K562 (cell line): ENCODE measurements around the gene TRIM65. TPM values are rescaled to one million over a fixed set of nuclear protein-coding genes. Genes with fewer than 3 reads are reported as not detected.
"Not testable (repeated sequence)": the region's sequence is repeated elsewhere in the genome, so short reads cannot be mapped to it uniquely, and the experiment has no call there.

Experiments
- ATAC-seq: fragments of 200-7000 bp; cut with Tn5 transposase; 3 replicates; pipeline ENCODE4 v1.9.1; 2020; ENCODE audit warnings: moderate library complexity
- BruUV-seq: library from RNA; stranded (reverse); fragments of 400-500 nt; replicated peaks from 2 replicates; lab custom pipeline; 2021; lab: Mats Ljungman, UMichigan
- CTCF ChIA-PET: fragments of 300-600 bp; formaldehyde crosslinking; extraction: SDS; loops from one replicate; lab custom pipeline; 2021; ENCODE audit warnings: low intra/inter-chr PET ratio; lab: Yijun Ruan, JAX
- POLR2A ChIA-PET: fragments of 300-600, 350-650 bp; sonication (Branson Sonifier 250); formaldehyde crosslinking; extraction: SDS; loops from one replicate; lab custom pipeline; 2021; ENCODE audit warnings: antibody characterized with exemption, inconsistent platforms; lab: Yijun Ruan, JAX
- DNase-seq, 4 experiments: peaks; one replicate each; pipeline versions ENCODE4 v3.0.0 to v3.0.0-alpha.2; 2011 to 2018; ENCODE audit warnings: low spot score in 3 of 4, mixed read lengths in 3 of 4; ENCODE audit errors: extremely low read depth in 1 of 4
- FAIRE-seq: peaks from 2 replicates; lab custom pipeline; 2011; peaks lifted over from hg19 to GRCh38; lab: Jason Lieb, UNC
- H2AFZ ChIP-seq: 2 replicates; pipeline ENCODE4 v1.6.0; 2011; ENCODE audit warnings: low read depth, low read length, control low read depth, inconsistent platforms
- H3K27ac ChIP-seq: fragments of 200-600 bp; 3 replicates; pipeline ENCODE4 v1.8.0; 2011; ENCODE audit warnings: low read depth, mild to moderate bottlenecking, control low read depth, inconsistent platforms, low read length, moderate library complexity, mixed read lengths; ENCODE audit errors: extremely low read depth
- H3K27me3 ChIP-seq, 2 experiments: fragments of 300-600 bp in 1 of 2; 2 replicates in 1 of 2; 3 replicates in 1 of 2; pipeline versions ENCODE4 v1.6.0 to v1.8.0; 2011; ENCODE audit warnings: inconsistent platforms in 2 of 2, low read length in 2 of 2, mild to moderate bottlenecking in 1 of 2, mixed read lengths in 1 of 2, moderate library complexity in 1 of 2; ENCODE audit not compliant: control insufficient read depth in 2 of 2, insufficient read depth in 2 of 2
- H3K36me3 ChIP-seq: fragments of 300-600 bp; 3 replicates; pipeline ENCODE4 v1.8.0; 2011; ENCODE audit warnings: mild to moderate bottlenecking, low read length, inconsistent platforms; ENCODE audit not compliant: control insufficient read depth, insufficient read depth
- H3K4me1 ChIP-seq, 2 experiments: fragments of 200-600 bp in 1 of 2; replicated peaks in 1 of 2; 2 replicates in 1 of 2; 3 replicates in 1 of 2; pipeline versions ENCODE4 v1.5.1 to v1.8.0; 2011; ENCODE audit warnings: inconsistent platforms in 2 of 2, low read length in 2 of 2, mild to moderate bottlenecking in 1 of 2, mixed read lengths in 1 of 2, moderate library complexity in 1 of 2; ENCODE audit not compliant: control insufficient read depth in 2 of 2, insufficient read depth in 2 of 2
- H3K4me2 ChIP-seq: 2 replicates; pipeline ENCODE4 v1.6.1; 2011; ENCODE audit warnings: low read length, control low read depth, inconsistent platforms, mixed read lengths; ENCODE audit not compliant: insufficient read depth
- H3K4me3 ChIP-seq: fragments of 200-600 bp; sonication (generic), shearing (Covaris generic); 2 replicates; pipeline ENCODE4 v1.5.1; 2016; ENCODE audit warnings: control low read depth, inconsistent platforms
- H3K79me2 ChIP-seq: fragments of 200-600 bp; 3 replicates; pipeline ENCODE4 v1.8.0; 2011; ENCODE audit warnings: low read length, inconsistent platforms; ENCODE audit not compliant: control insufficient read depth, insufficient read depth
- H3K9ac ChIP-seq, 2 experiments: 2 replicates each; pipeline versions ENCODE4 v1.6.0 to v1.6.1; 2011; ENCODE audit warnings: low read depth in 2 of 2, low read length in 2 of 2, control low read depth in 1 of 2, inconsistent platforms in 1 of 2, mild to moderate bottlenecking in 1 of 2, mixed read lengths in 1 of 2; ENCODE audit not compliant: insufficient read depth in 1 of 2
- H3K9me1 ChIP-seq: one replicate; pipeline ENCODE4 v1.6.0; 2011; ENCODE audit warnings: inconsistent platforms, mild to moderate bottlenecking, low read length, moderate library complexity; ENCODE audit not compliant: control insufficient read depth, insufficient read depth
- H3K9me3 ChIP-seq: replicated peaks from 2 replicates; pipeline ENCODE4 v1.5.1; 2011; ENCODE audit warnings: low read depth, low read length, inconsistent platforms; ENCODE audit not compliant: control insufficient read depth, insufficient read depth
- H4K20me1 ChIP-seq: replicated peaks from 2 replicates; pipeline ENCODE4 v1.6.1; 2011; ENCODE audit warnings: low read length, inconsistent platforms, mixed read lengths; ENCODE audit not compliant: control insufficient read depth, insufficient read depth
- EGR1 ChIP-seq: fragments of 450-650 bp; conservative IDR thresholded peaks from 2 replicates; pipeline ENCODE4 v1.6.1; 2017; ENCODE audit warnings: mild to moderate bottlenecking
- GTF2A2 ChIP-seq: IDR thresholded peaks from 2 replicates; pipeline ENCODE4 v1.6.1; 2016; ENCODE audit warnings: mild to moderate bottlenecking, missing genetic modification characterization, missing compliant biosample characterization
- MEF2D ChIP-seq: conservative IDR thresholded peaks from 2 replicates; pipeline ENCODE4 v1.6.1; 2016; ENCODE audit warnings: low read depth, missing genetic modification characterization, missing compliant biosample characterization
- RREB1 ChIP-seq: fragments of 250-450 bp; sonication (Bioruptor Pico); IDR thresholded peaks from 2 replicates; pipeline ENCODE4 v1.4.0; 2020
- ZNF175 ChIP-seq: fragments of 200-800 bp; sonication (Bioruptor generic); IDR thresholded peaks from 2 replicates; pipeline ENCODE4 v1.6.1; 2016; ENCODE audit warnings: low read depth, mild to moderate bottlenecking, missing genetic modification characterization, missing compliant biosample characterization
- ZNF311 ChIP-seq: fragments of 250-450 bp; sonication (Bioruptor Pico); IDR thresholded peaks from 2 replicates; pipeline ENCODE4 v1.4.0; 2020; ENCODE audit warnings: mild to moderate bottlenecking, moderate library complexity
- WGBS: fragments of 100-300 bp; shearing (Covaris generic); methylation state at CpG from one replicate; pipeline ENCODE4 v1.1.6; 2016; ENCODE audit warnings: low coverage, mixed read lengths; ENCODE audit not compliant: insufficient coverage; ENCODE audit errors: missing lambda C conversion rate; 5-methylcytosine and 5-hydroxymethylcytosine counted together
- in situ Hi-C: fragments of 300-500 bp; cut with MboI; formaldehyde crosslinking; loops from 4 replicates; pipeline ENCODE4 v1.15.0; 2018; ENCODE audit warnings: inconsistent platforms, mixed read lengths
- intact Hi-C: fragments of 100-400 bp; cut with micrococcal nuclease; formaldehyde crosslinking; loops from 2 replicates; pipeline ENCODE4 v1.14.2; 2022
- polyA plus RNA-seq, 8 experiments: library from polyadenylated mRNA; depleted of rRNA in 4 of 8; stranded (reverse) in 5 of 8; unstranded in 3 of 8; fragments of >200 nt; fragmentation: Nextera tagmentation in 2 of 8; fragmentation: Illumina TruSeq in 1 of 8; extraction: Ambion mirVana in 2 of 8; extraction: Trizol in 1 of 8; gene quantifications; 2 replicates each; pipeline versions ENCODE4 v1.2.1 to v1.2.3, GENCODE V29; 2011 to 2014; ENCODE audit warnings: inconsistent platforms in 1 of 8, missing spikeins in 1 of 8
- total RNA-seq, 7 experiments: library from RNA; depleted of rRNA in 6 of 7; stranded (reverse); fragments of >200 nt in 6 of 7; fragmentation: Illumina TruSeq in 2 of 7; extraction: Trizol in 2 of 7; gene quantifications; 2 replicates each; pipeline versions ENCODE4 v1.2.1 to v1.2.3, GENCODE V29; 2011 to 2021; ENCODE audit warnings: low replicate concordance in 1 of 7

TRIM65 gene
- total and polyA plus RNA-seq, 9 of the 15 experiments (the other 6 are each of a cell fraction or from before 2014, with no cell fraction given): 2.8 to 45.7 (median 22.9) TPM

GRCh38 chr17:75859358-75859757 is 37.4 kb downstream of the TRIM65 start:
- POLR2A ChIA-PET: interaction anchor here (0.6 to 8.2 kb wide), 12 partner anchors 8 to 111 kb away, joined by 3 to 109 read pairs (median 6); partner anchors contain the start of gene UNC13D
- ATAC-seq, H3K9me3 ChIP-seq, H3K9me1 ChIP-seq, DNase-seq, H3K36me3 ChIP-seq, H3K4me3 ChIP-seq, FAIRE-seq, H4K20me1 ChIP-seq, H3K27me3 ChIP-seq, BruUV-seq, in situ Hi-C loops: not testable (repeated sequence)
- intact Hi-C loops: loop anchor here (5.0 kb wide), 1 partner anchor 77 kb away; the partner anchor contains the start of gene UNK
- 62% methylated on average over 10 of the region's 10 CpGs for WGBS
- H3K27ac ChIP-seq: peak overlapping the region; percentile 94
- TF ChIP-seq ZNF175 (CRISPR knock-in tag) (peak; percentile 12; the same call in 1 of the 2 replicates), GTF2A2 (tag) (0 out of 2 replicates have a peak, but pooled peaks have one; percentile 16), MEF2D (tag) (0 out of 2 replicates have a peak, but pooled peaks have one; percentile 19), RREB1 (0 out of 2 replicates have a peak, but pooled peaks have one; percentile 5), ZNF311 (0 out of 2 replicates have a peak, but pooled peaks have one; percentile 9), EGR1 (peak; percentile 68; the same call in 1 of the 2 replicates)
- peak overlapping the region; percentile 88; the same call in 1 of the 2 replicates for H3K4me2 ChIP-seq
- CTCF ChIA-PET: interaction anchor here (0.6 kb wide), 1 partner anchor 9 kb away, joined by 4 read pairs; no protein-coding TSS in a partner anchor
- H2AFZ ChIP-seq: peak overlapping the region; percentile 97; the same call in 1 of the 2 replicates
- peaks cover 24 to 39% of the 10 kb centered on the region in 2 experiments for H3K4me1 ChIP-seq
- peak overlapping the region in 1 of 2 experiments; percentile 67; a peak in 2 of 4 replicates for H3K9ac ChIP-seq
- H3K79me2 ChIP-seq: peaks cover 17% of the 10 kb centered on the region
